Anterior cingulate cortex (tissue), 58 donors: ENCODE data around the gene CCDC33.

ENCODE experiments used
- DNase-seq, 58 donors: peaks; one replicate each; lab custom pipeline; 2025; lab: John Stamatoyannopoulos, UW

The CCDC33 gene

DNA sequence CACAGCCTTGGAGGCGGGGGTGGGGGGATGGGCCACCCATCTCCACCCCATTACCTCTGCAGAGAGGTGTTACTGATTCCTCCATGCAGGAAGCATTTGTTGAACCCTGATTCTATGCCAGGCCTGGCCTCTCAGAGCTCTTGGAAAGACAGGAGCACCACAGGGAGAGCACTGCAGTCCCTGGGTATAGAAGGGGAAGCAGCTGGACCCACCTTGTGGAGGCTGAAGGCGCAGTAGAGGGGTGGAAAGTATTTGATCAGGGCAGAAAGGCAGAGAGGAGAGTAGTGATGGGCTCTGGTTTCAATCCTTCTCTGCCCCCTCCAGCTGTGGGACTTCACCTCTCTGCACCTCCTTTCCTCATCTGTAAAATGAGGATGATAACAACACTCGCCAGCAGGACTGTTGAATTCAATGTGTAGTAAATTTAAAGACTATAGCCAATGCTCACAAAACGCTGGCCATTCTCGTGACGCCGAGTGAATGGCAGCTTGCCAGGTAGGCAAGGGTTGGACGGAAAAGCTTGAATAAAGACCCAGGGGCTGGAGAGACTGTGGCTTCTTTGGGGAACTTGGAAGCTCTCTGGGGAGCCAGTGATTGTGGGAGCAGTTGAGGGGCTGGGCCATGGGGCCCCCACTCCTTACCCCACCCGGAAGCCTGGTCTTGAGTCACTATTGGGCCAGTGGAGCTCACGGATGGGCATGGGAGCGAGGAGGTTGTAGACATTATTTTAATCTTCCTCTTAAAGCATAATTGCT is 8.0 kb upstream of the CCDC33 start:
- DNase-seq = peak in 1 of 58 donors; percentile 15

DNA sequence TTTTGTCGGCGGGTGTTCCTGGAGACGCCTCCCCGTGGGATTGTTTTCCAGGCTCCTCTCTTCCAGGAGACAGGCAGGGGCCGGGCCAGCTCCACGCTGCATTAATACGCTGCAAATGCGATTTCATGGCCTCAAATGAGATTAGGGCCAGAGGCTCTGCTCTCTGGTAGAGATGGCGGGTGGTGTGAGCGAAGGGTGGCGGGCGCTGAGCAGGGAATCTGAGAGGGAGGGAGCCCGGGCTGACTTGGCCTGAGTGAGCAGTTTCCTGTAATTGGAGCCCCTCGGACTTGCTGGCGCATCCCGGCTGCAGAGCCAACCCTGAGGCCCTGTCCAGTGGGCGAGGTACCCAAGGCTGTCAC is 7.4 kb upstream of the CCDC33 start:
- DNase-seq = no peak

DNA sequence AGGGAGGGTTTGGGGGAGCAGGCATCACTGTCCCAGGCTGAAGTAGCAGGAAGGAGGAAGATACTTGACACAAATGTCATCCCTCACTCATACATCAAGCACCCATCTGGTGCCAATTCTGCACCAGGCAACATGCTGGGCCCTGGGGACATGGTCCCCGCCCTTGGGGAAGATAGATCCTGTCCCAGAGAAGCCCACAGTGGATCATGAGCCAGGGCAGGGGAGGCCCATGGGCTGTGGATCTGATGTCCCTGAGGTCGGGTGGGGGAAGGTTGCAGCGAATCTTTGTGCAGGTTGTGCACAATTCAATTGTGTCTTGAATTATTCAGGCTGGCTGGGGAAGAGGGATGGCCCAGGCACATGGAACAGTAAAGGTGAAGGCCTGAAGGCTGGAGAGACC is 6.4 kb upstream of the CCDC33 start:
- DNase-seq = no peak

GRCh38 chr15:74231475-74231874 is 4.7 kb upstream of the CCDC33 start:
- no peak for DNase-seq

- DNase-seq = no peak
These were observed 2.8 kb upstream of the CCDC33 start for GRCh38 chr15:74233373-74233772.

DNA sequence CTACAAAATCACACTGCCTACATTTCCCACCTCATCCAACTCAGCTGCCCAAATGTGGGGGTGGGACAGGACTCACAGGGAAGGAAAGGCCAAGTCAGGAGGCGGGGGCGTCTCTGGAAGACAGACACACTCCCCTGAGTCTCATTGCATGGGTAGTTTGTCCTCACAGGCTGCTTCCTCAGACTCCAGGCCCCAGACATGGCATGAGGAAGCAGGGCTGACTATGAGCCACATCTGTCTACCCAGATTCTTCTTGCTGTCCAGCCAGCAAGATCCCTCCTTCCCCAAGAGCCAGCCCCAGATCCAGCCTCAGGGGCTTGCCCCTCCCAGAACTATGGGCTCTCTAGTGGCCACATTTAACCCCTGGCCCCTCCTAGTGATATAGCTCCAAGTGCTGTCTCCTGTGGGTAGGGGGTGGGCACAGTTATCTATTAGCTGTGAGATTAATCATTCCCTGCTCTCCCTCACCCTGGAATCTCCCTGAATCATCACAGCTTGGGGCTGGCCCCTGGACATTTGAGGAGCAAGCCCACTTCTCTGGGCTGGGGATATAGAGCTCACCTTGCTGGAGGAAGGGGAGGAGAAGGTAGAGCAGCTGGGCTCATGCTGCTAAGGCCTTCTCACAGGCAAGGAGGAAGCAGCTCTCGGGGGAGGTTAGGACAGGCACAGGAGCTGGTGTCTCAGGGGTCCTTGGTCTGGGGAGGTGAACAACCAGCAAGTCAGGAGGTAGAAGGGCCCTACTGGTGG is 2.1 kb upstream of the CCDC33 start:
- DNase-seq = peak in 14 of 58 donors; percentile 6 to 59 (median 26)

- no peak for DNase-seq
These were observed 1.6 kb upstream of the CCDC33 start for GRCh38 chr15:74234598-74234875.

GRCh38 chr15:74239051-74239705 is 3.1 kb downstream of the CCDC33 start:
- peak in 2 of 58 donors; percentile 11 to 29 for DNase-seq

GRCh38 chr15:74240002-74240568 is 4.0 kb downstream of the CCDC33 start:
- DNase-seq = peak; percentile 25 to 94 (median 76)

GRCh38 chr15:74240897-74241614 is 4.9 kb downstream of the CCDC33 start:
- DNase-seq = no peak

- DNase-seq = peak in 1 of 58 donors; percentile 47
These were observed 6.5 kb downstream of the CCDC33 start for GRCh38 chr15:74242441-74243185.

DNA sequence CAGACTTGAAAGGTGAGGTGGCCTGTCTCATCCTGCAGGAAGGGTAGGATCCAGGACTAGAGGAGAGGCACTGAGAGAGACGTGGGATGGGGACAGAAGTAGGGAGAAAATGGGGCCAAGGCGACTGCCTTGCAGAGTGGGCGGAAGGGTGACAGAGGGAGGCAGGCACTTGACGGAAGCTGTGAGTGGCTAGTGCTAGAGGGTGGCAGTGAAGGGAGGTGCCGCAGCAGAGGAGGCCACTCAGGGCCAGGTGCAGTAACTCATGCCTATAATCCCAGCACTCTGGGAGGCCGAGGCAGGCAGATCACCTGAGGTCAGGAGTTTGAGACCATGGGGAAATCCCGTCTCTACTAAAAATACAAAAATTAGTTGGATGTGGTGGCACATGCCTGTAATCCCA is 7.3 kb downstream of the CCDC33 start:
- DNase-seq = no peak

- no peak for DNase-seq
These were observed 8.8 kb downstream of the CCDC33 start for GRCh38 chr15:74244822-74245341.

DNA sequence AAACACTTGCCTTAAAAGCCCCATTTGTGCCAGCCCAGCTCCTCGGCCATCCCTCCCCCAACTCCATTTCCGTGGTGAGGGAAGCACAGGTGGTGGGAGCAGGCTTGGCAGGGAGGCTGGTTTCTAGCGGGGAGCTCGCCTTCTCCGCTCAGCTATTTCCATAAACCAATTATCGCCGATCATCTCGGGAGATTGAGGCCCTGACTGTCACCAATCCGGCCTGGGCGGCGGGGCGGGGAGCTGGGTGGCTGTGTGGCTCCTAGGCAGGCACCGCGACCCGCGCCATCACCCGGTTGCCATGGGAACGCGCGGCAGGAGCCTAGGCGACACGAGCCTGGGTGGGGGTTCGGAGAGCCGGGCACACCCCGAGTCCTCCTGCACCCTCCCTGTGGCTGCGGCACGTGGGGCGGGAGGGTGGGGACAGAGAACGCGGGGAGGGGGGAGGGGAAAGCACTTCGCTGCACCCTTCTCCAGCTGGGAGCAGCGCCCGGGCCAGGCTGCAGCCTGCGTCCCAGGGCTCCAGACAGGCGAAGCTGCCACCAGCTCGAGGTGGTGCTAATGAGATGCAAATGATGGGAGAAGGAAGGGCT is 9.3 kb downstream of the CCDC33 start:
- peak in 52 of 58 donors; percentile 20 to 81 (median 48) for DNase-seq

- DNase-seq = no peak
These were observed 14.1 kb downstream of the CCDC33 start for GRCh38 chr15:74250266-74250665.

DNA sequence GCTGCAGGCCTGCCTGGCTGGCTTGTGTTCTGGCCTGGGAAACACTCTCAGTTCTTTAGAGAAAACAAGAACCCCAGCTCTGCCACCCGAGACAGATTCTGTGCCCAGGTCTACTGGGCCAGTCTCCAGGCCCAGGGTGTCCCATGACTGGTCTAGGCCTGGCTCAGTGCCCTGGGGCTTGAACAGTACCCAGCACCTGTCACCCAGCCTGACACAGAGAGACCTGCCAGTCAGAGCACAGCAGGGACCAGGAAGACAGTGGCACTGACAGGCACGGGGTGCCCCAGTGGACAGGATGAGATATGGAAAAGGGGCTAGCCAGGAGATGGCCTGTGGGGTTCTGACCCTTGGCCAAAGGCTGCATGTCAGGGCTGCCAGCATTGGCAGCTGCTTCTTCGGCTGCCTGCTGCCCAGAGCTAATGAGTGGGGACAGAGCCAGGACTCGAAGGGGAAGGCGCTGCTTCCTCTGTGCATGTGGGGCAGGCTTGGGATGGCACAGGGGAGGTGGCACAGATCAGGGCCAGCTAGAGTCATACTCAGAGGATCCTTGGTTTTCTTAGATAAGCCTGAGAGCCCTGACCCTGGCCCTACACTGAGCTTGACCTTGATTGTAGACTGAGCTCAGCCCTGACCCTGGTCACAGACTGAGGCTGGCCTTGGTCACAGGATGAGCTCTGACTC is 15.1 kb downstream of the CCDC33 start:
- DNase-seq = peak in 54 of 58 donors; percentile 38 to 93 (median 79)

DNA sequence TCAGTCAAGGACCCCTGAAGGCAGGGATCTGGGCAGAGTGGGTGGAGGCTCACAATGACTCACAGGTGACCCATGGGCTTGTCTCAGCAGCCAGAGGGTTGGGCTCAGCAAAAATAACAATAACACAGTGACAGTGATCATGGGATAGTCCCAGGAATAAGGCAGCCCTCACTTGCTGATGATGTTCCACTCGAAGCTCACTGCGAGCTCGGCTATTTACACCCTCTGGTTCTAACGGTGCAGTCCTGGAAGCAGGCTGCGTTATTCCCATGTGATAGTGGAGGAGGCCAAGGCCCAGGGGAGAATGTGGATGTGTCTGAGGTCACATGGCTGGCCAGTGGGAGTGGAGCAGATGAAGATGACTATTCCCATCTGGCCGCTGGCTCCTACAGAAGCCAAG is 16.2 kb downstream of the CCDC33 start:
- no peak for DNase-seq

GRCh38 chr15:74252721-74253120 is 16.6 kb downstream of the CCDC33 start:
- no peak for DNase-seq
